Neural cell (in vitro differentiated cells): Measurements from ENCODE around the gene NTRK1. TPM values are rescaled to one million over a fixed set of nuclear protein-coding genes. Genes with fewer than 3 reads are reported as not detected.

Experiments used
- H2AFZ ChIP-seq: fragments of 200-600, 300-800 bp; sonication (generic), shearing (Covaris generic); 2 replicates; pipeline ENCODE4 v1.6.0; 2014; ENCODE audit warnings: low read depth, mild to moderate bottlenecking, antibody characterized with exemption, low read length, moderate library complexity
- H3F3A ChIP-seq: fragments of 200-600 bp; shearing (Covaris generic); 2 replicates; pipeline ENCODE4 v1.6.1; 2016; ENCODE audit warnings: mild to moderate bottlenecking, moderate library complexity, mixed read lengths, antibody characterized with exemption, low read length; ENCODE audit not compliant: insufficient read depth, poor library complexity, severe bottlenecking
- H3K27ac ChIP-seq: fragments of 200-600, 300-800 bp; sonication (generic), shearing (Covaris generic); 2 replicates; pipeline ENCODE4 v1.5.1; 2014; ENCODE audit warnings: mild to moderate bottlenecking, low read length, moderate library complexity
- H3K27me3 ChIP-seq: fragments of 300-800, 200-600 bp; sonication (generic), shearing (Covaris generic); 2 replicates; pipeline ENCODE4 v1.6.0; 2014; ENCODE audit warnings: mild to moderate bottlenecking, low read depth, low read length, moderate library complexity; ENCODE audit not compliant: insufficient read depth
- H3K36me3 ChIP-seq: fragments of 300-800, 200-600 bp; sonication (generic), shearing (Covaris generic); 2 replicates; pipeline ENCODE4 v1.5.1; 2014; ENCODE audit warnings: mild to moderate bottlenecking, antibody characterized with exemption, low read length, moderate library complexity; ENCODE audit not compliant: insufficient read depth
- H3K4me2 ChIP-seq: fragments of 300-800, 200-600 bp; sonication (generic), shearing (Covaris generic); 2 replicates; pipeline ENCODE4 v1.6.0; 2014; ENCODE audit warnings: mild to moderate bottlenecking, low read length
- H3K4me3 ChIP-seq: fragments of 300-800, 200-600 bp; sonication (generic), shearing (Covaris generic); 2 replicates; pipeline ENCODE4 v1.5.1; 2014; ENCODE audit warnings: mild to moderate bottlenecking, low read length, moderate library complexity
- H3K79me2 ChIP-seq: fragments of 200-600 bp; shearing (Covaris generic); replicated peaks from 2 replicates; pipeline ENCODE4 v1.6.0; 2014; ENCODE audit warnings: mild to moderate bottlenecking, low read length, moderate library complexity; ENCODE audit not compliant: insufficient read depth
- H3K9ac ChIP-seq: fragments of 300-800, 200-600 bp; sonication (generic), shearing (Covaris generic); 2 replicates; pipeline ENCODE4 v1.6.1; 2016; ENCODE audit warnings: mild to moderate bottlenecking, low read length, mixed read lengths
- H3K9me2 ChIP-seq: fragments of 200-600 bp; shearing (Covaris generic); 2 replicates; pipeline ENCODE4 v1.6.1; 2016; ENCODE audit warnings: mild to moderate bottlenecking, low read length, mixed read lengths; ENCODE audit not compliant: insufficient read depth
- H3K9me3 ChIP-seq: fragments of 200-600, 300-800 bp; sonication (generic), shearing (Covaris generic); 2 replicates; pipeline ENCODE4 v1.6.1; 2016; ENCODE audit warnings: mild to moderate bottlenecking, mixed run types, low read length, moderate library complexity, mixed read lengths
- H4K20me1 ChIP-seq: fragments of 200-600 bp; shearing (Covaris generic); 2 replicates; pipeline ENCODE4 v1.6.1; 2016; ENCODE audit warnings: mild to moderate bottlenecking, mixed run types; ENCODE audit not compliant: insufficient read depth
- CTCF ChIP-seq: fragments of 450-650 bp; IDR thresholded peaks from 2 replicates; pipeline ENCODE4 v1.5.1; 2014; ENCODE audit warnings: antibody characterized with exemption, mild to moderate bottlenecking, moderate library complexity; ENCODE audit not compliant: poor library complexity, severe bottlenecking
- EP300 ChIP-seq: fragments of 450-650 bp; conservative IDR thresholded peaks from 2 replicates; pipeline ENCODE4 v1.6.1; 2014; ENCODE audit warnings: antibody characterized with exemption, mild to moderate bottlenecking, moderate library complexity; ENCODE audit not compliant: poor library complexity, severe bottlenecking
- EZH2 ChIP-seq: fragments of 200-600, 300-800 bp; shearing (Covaris generic), sonication (generic); IDR thresholded peaks from 2 replicates; pipeline ENCODE4 v1.6.1; 2014; ENCODE audit warnings: antibody characterized with exemption, low read length, borderline replicate concordance, mild to moderate bottlenecking; ENCODE audit not compliant: insufficient read depth, poor library complexity, severe bottlenecking
- MXI1 ChIP-seq: fragments of 450-650 bp; conservative IDR thresholded peaks from 2 replicates; pipeline ENCODE4 v1.6.1; 2014; ENCODE audit warnings: antibody characterized with exemption, mild to moderate bottlenecking; ENCODE audit not compliant: poor library complexity, severe bottlenecking
- POLR2AphosphoS5 ChIP-seq: IDR thresholded peaks from 2 replicates; pipeline ENCODE4 v1.6.1; 2012
- RAD21 ChIP-seq: fragments of 450-650 bp; conservative IDR thresholded peaks from 2 replicates; pipeline ENCODE4 v1.6.1; 2014; ENCODE audit warnings: antibody characterized with exemption, mild to moderate bottlenecking, moderate library complexity
- REST ChIP-seq: IDR thresholded peaks from 2 replicates; pipeline ENCODE4 v1.6.1; 2012; ENCODE audit warnings: borderline replicate concordance
- SMC3 ChIP-seq: fragments of 450-650 bp; conservative IDR thresholded peaks from 2 replicates; pipeline ENCODE4 v1.6.1; 2014; ENCODE audit warnings: antibody characterized with exemption, mild to moderate bottlenecking, moderate library complexity; ENCODE audit not compliant: poor library complexity
- TAF1 ChIP-seq: IDR thresholded peaks from 2 replicates; pipeline ENCODE4 v1.6.1; 2012; ENCODE audit warnings: low read depth
- polyA plus RNA-seq: library from polyadenylated mRNA; depleted of rRNA; stranded (reverse); fragments of >200 nt; gene quantifications from 2 replicates; pipeline ENCODE4 v1.2.3, GENCODE V29; 2014

The NTRK1 gene
- polyA plus RNA-seq, 1 donor from 2014 or later: 4.9 TPM

GRCh38 chr1:156920233-156921052, 59.8 kb downstream of the NTRK1 start, which contains the start of gene LRRC71:
LRRC71 (plus strand) TSS chr1:156920632; CDS start chr1:156920804, 172 bp downstream.
- Histone ChIP-seq H3K27ac (no peak within 1 kb of the TSS), H3K4me2 (no peak within 1 kb of the TSS), H3K27me3 (peaks cover 69% of the 10 kb centered on the region), H3K9ac (no peak within 1 kb of the TSS), H4K20me1 (no peaks in the 10 kb centered on the region), H3K4me3 (peak within 1 kb of the TSS; percentile 35), H2AFZ (no peak within 1 kb of the TSS), H3K9me2 (no peaks in the 10 kb centered on the region), H3F3A (no peaks in the 10 kb centered on the region), H3K9me3 (no peaks in the 10 kb centered on the region), H3K36me3 (no peaks in the 10 kb centered on the region), H3K79me2 (no peaks in the 10 kb centered on the region)
- no peak for TF ChIP-seq TAF1
- TF ChIP-seq RAD21: peak; percentile 42
- peak; percentile 58 for TF ChIP-seq EZH2
- TF ChIP-seq CTCF: peak; percentile 63
- TF ChIP-seq MXI1: no peak
- peak; percentile 27 for TF ChIP-seq SMC3

- TF ChIP-seq EP300: no peak
- no peak for TF ChIP-seq REST
- TF ChIP-seq EZH2: no peak
- no peak for TF ChIP-seq POLR2AphosphoS5
- no peak for TF ChIP-seq SMC3
- no peak for TF ChIP-seq MXI1
- no peak for TF ChIP-seq CTCF
- TF ChIP-seq RAD21: no peak
- TF ChIP-seq TAF1: no peak
- peaks cover 75% of the 10 kb centered on the region for H3K27me3 ChIP-seq
These were observed 60.4 kb downstream of the NTRK1 start for GRCh38 chr1:156921053-156921529.

More at GRCh38 chr1:156921053-156921529, 60.4 kb downstream of the NTRK1 start:
- Histone ChIP-seq H3F3A (no peaks in the 10 kb centered on the region), H3K4me3 (no peak overlapping the region), H3K9me3 (no peaks in the 10 kb centered on the region), H4K20me1 (no peaks in the 10 kb centered on the region), H3K4me2 (no peak overlapping the region), H2AFZ (no peak overlapping the region), H3K79me2 (no peaks in the 10 kb centered on the region), H3K9me2 (no peaks in the 10 kb centered on the region), H3K9ac (no peak overlapping the region), H3K36me3 (no peaks in the 10 kb centered on the region), H3K27ac (no peak overlapping the region)
